ENCODE data around the gene SRBD1. TPM values are rescaled to one million over a fixed set of nuclear protein-coding genes. Genes with fewer than 3 reads are reported as not detected.

SRBD1 gene
- total and polyA plus RNA-seq, 2 of the 8 experiments (the other 6 are each of a cell fraction or from before 2014, with no cell fraction given) = 4.6 to 20.0 TPM

- TF ChIP-seq PHF8 (conservative IDR thresholded peaks at IDR 0.05; ENCODE audit: low read depth, low read length) (no peak), POLR2AphosphoS5 (IDR thresholded peaks at IDR 0.05; ENCODE audit: low read depth, low read length) (no peak), EP300 (IDR thresholded peaks at IDR 0.05; ENCODE audit: borderline replicate concordance in 1 of 2, low read depth in 2 of 2, low read length in 2 of 2) (no peak), NRF1 (IDR thresholded peaks at IDR 0.05; ENCODE audit: low read depth, low read length) (no peak), SIX5 (IDR thresholded peaks at IDR 0.05; ENCODE audit: low read depth, low read length) (no peak), EGR1 (IDR thresholded peaks at IDR 0.05; ENCODE audit: borderline replicate concordance, low read depth, low read length) (no peak), SIN3A (conservative IDR thresholded peaks at IDR 0.05 in 1 of 2, IDR thresholded peaks at IDR 0.05 in 1 of 2; ENCODE audit: low read depth in 1 of 2, low read length in 2 of 2) (no peak)
Observed at GRCh38 chr2:45394842-45395241, 216.2 kb downstream of the SRBD1 start (continued).

Data from H1 (cell line).